ENCODE data around the gene GATA3.

The GATA3 gene

GRCh38 chr10:8037199-8037801, 17.2 kb upstream of the GATA3 start:
- ATAC-seq = no peak
- TF ChIP-seq ESRRG (CRISPR knock-in tag; IDR thresholded peaks at IDR 0.05) (no peak), ZFP3 (CRISPR knock-in tag; IDR thresholded peaks at IDR 0.05) (no peak), RARB (CRISPR knock-in tag; IDR thresholded peaks at IDR 0.05) (no peak), ISL1 (CRISPR knock-in tag; IDR thresholded peaks at IDR 0.05) (no peak), GLIS3 (CRISPR knock-in tag; IDR thresholded peaks at IDR 0.05) (no peak), ZNF8 (CRISPR knock-in tag; IDR thresholded peaks at IDR 0.05) (no peak), TCF4 (CRISPR knock-in tag; IDR thresholded peaks at IDR 0.05; ENCODE audit: borderline replicate concordance) (no peak), ZNF70 (CRISPR knock-in tag; IDR thresholded peaks at IDR 0.05) (no peak), OSR1 (CRISPR knock-in tag; IDR thresholded peaks at IDR 0.05) (no peak), PPARA (CRISPR knock-in tag; IDR thresholded peaks at IDR 0.05; ENCODE audit: borderline replicate concordance) (no peak), CSDC2 (CRISPR knock-in tag; IDR thresholded peaks at IDR 0.05) (no peak), PATZ1 (CRISPR knock-in tag; IDR thresholded peaks at IDR 0.05; ENCODE audit: borderline replicate concordance) (no peak), ZC3H10 (CRISPR knock-in tag; IDR thresholded peaks at IDR 0.05) (no peak), SNAI2 (CRISPR knock-in tag; IDR thresholded peaks at IDR 0.05) (no peak), TSHZ2 (CRISPR knock-in tag; IDR thresholded peaks at IDR 0.05) (no peak), TOX (CRISPR knock-in tag; IDR thresholded peaks at IDR 0.05; ENCODE audit: borderline replicate concordance) (no peak), ARNTL (CRISPR knock-in tag; IDR thresholded peaks at IDR 0.05; ENCODE audit: borderline replicate concordance, low read depth) (no peak)
- TF ChIP-seq, protein P1, sequence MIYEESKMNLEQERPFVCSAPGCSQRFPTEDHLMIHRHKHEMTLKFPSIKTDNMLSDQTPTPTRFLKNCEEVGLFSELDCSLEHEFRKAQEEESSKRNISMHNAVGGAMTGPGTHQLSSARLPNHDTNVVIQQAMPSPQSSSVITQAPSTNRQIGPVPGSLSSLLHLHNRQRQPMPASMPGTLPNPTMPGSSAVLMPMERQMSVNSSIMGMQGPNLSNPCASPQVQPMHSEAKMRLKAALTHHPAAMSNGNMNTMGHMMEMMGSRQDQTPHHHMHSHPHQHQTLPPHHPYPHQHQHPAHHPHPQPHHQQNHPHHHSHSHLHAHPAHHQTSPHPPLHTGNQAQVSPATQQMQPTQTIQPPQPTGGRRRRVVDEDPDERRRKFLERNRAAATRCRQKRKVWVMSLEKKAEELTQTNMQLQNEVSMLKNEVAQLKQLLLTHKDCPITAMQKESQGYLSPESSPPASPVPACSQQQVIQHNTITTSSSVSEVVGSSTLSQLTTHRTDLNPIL (CRISPR knock-in tag; IDR thresholded peaks at IDR 0.05; ENCODE audit: low read depth) = no peak
- TF ChIP-seq, protein P2, sequence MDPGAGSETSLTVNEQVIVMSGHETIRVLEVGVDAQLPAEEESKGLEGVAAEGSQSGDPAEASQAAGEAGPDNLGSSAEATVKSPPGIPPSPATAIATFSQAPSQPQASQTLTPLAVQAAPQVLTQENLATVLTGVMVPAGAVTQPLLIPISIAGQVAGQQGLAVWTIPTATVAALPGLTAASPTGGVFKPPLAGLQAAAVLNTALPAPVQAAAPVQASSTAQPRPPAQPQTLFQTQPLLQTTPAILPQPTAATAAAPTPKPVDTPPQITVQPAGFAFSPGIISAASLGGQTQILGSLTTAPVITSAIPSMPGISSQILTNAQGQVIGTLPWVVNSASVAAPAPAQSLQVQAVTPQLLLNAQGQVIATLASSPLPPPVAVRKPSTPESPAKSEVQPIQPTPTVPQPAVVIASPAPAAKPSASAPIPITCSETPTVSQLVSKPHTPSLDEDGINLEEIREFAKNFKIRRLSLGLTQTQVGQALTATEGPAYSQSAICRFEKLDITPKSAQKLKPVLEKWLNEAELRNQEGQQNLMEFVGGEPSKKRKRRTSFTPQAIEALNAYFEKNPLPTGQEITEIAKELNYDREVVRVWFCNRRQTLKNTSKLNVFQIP (CRISPR knock-in tag; IDR thresholded peaks at IDR 0.05; ENCODE audit: borderline replicate concordance, low read depth) = no peak

GRCh38 chr10:8037941-8038894, 16.3 kb upstream of the GATA3 start:
- ATAC-seq = no peak
- TF ChIP-seq TSHZ2 (CRISPR knock-in tag; IDR thresholded peaks at IDR 0.05) = no peak
- TF ChIP-seq ESRRG (CRISPR knock-in tag; IDR thresholded peaks at IDR 0.05) = no peak
- no peak for TF ChIP-seq ZFP30 (CRISPR knock-in tag; IDR thresholded peaks at IDR 0.05)
- no peak for TF ChIP-seq CSDC2 (CRISPR knock-in tag; IDR thresholded peaks at IDR 0.05)
- no peak for TF ChIP-seq OSR1 (CRISPR knock-in tag; IDR thresholded peaks at IDR 0.05)
- TF ChIP-seq TOX (CRISPR knock-in tag; IDR thresholded peaks at IDR 0.05; ENCODE audit: borderline replicate concordance) = no peak
- TF ChIP-seq, protein P2 (CRISPR knock-in tag; IDR thresholded peaks at IDR 0.05; ENCODE audit: borderline replicate concordance, low read depth) = no peak
- no peak for TF ChIP-seq ZNF8 (CRISPR knock-in tag; IDR thresholded peaks at IDR 0.05)
- TF ChIP-seq ZC3H10 (CRISPR knock-in tag; IDR thresholded peaks at IDR 0.05) = no peak
- TF ChIP-seq ZNF70 (CRISPR knock-in tag; IDR thresholded peaks at IDR 0.05) = no peak
- TF ChIP-seq BACH2 (CRISPR knock-in tag; IDR thresholded peaks at IDR 0.05; ENCODE audit: borderline replicate concordance) = no peak
- no peak for TF ChIP-seq GLIS3 (CRISPR knock-in tag; IDR thresholded peaks at IDR 0.05)
- no peak for TF ChIP-seq PATZ1 (CRISPR knock-in tag; IDR thresholded peaks at IDR 0.05; ENCODE audit: borderline replicate concordance)

Measured in SK-N-SH treated with all-trans-retinoic acid at 6 μM for 48 hours (cell line).